HG03521 (cell line): ENCODE data around the gene ABCC3.

Experiments
- ATAC-seq: cut with Tn5 transposase; IDR thresholded peaks from one replicate; pipeline ENCODE4 v1.9.1; 2021; ENCODE audit warnings: mild to moderate bottlenecking, moderate library complexity; ENCODE audit not compliant: unreplicated experiment

The ABCC3 gene

GRCh38 chr17:50634224-50634914, at the start of gene ABCC3:
TSS of gene ABCC3 (plus strand) at chr17:50634881. CDS start at chr17:50634937, 56 bp downstream.
- no peak for ATAC-seq

- ATAC-seq, result no peak
Observed at GRCh38 chr17:50585346-50585745, 49.3 kb upstream of the ABCC3 start.

GRCh38 chr17:50585891-50586290, 48.8 kb upstream of the ABCC3 start:
- ATAC-seq, result no peak

GRCh38 chr17:50586421-50587247, 48.0 kb upstream of the ABCC3 start:
- no peak for ATAC-seq

GRCh38 chr17:50587571-50587970, 47.1 kb upstream of the ABCC3 start:
- ATAC-seq, result no peak

DNA sequence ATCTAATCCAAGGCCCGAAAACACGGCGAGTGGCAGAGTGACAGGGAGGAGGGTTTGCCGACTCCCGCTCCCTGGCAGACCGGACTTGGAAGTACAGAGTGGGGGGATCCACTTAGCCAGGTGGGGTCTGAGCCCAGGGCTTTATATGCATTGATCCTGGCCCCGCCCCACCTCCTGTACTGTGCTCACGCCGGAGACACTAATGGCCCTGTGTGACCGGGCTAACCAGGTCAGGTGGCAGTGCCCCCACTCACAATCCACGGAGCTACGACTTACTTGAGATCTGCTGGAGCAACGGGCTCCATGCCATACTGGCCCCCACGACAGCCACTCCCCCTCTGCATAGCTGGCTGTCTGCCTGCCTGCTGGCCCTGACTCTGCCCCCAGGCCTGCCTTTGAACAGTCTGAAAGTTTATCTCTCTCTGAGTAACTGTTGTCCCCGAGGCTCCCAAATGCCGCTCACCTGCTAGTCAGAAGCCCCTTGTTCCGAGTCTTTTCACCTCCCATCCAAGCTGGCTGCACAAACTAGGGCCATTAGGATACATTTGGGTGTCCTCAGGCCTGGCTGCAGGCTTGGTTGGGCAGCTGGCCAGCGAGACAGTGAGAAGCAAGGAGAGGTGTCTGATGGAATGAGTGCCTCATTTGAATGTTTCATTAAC, 46.2 kb upstream of the ABCC3 start:
- ATAC-seq, result no peak

DNA sequence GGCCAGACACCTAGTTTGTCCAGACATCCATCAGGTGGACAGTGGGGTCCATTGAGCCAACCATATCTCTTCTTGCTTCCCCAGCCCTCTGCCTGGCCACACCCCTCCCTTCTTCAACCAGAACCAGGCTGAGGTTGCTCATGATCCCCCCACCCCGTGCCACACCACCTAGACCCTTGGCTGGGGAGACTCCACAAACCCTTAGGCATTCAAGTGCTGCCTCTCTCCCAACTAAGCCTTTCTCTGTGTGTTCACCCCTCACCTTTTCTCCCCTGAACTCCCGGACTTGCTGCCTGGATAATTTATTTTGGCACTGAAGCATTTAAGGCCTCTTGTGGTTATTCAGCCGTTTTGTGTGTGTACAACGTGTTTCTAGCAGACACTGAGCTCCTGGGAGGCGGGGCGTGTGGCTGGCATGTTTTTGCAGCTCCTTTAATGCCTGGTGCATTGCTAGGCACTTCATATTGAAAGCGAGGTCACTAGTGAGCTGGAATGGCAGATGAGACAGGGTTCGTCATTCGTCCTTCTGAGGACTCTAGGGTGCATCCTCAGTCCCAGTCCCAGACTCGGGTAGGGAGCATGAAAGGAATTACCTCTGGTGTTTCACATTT, 45.5 kb upstream of the ABCC3 start:
- no peak for ATAC-seq

DNA sequence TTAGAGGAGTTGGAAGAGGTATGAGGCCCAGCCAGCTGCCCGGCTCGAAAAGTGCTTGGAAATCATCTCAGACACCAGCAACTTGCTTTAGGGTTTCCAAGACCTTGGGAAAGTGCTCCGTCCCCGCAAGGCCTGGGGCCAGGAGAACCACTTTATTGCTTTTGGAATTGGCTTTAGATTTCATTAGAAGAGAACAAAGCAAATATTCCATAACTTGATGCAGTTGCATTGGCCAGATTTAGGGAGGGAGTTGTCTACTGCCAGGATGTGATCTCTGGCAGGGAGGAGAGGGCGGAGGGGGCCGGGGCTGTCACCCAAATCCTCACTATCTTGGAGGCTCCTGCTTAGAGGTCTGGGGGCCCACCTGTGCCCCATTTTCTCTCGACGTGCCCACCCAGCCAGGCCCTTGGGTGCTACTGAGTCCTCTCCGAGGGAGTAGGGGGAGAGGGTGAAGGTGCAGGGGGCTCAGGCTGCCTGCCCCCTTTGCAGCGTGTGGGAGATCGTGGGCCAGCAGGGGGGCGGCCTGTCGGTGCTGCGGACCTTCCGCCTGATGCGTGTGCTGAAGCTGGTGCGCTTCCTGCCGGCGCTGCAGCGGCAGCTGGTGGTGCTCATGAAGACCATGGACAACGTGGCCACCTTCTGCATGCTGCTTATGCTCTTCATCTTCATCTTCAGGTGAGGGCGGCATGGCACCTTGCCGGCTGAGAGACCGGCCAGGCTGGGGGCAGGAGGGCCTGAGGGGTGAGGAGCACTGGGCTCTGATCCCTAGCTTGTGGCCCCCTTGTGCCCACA, 43.5 kb upstream of the ABCC3 start:
- ATAC-seq, result no peak

DNA sequence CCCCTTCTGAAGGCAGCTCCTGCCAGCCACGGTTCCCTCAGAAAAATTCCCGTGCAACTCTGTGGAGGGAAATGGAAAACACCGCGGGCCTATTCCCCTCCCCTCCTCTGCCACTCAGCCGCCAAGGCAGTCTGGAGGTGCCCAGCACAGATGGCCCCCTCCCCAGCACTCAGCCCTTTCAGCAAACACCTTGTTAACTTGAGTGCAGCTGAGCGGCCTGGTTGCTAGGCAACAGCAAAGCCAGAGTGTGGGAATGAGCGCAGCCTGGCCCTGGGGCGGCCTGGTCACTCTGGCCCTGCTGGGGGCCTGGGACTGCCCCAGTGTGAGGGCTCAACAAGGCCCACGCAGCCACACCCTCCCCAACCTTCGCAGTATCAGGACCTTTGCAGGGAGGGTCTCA, 41.4 kb upstream of the ABCC3 start:
- no peak for ATAC-seq

GRCh38 chr17:50594128-50594823, 40.4 kb upstream of the ABCC3 start:
- ATAC-seq, result no peak

GRCh38 chr17:50594892-50595291, 39.8 kb upstream of the ABCC3 start:
- no peak for ATAC-seq

- no peak for ATAC-seq
Observed at GRCh38 chr17:50596191-50597037, 38.3 kb upstream of the ABCC3 start.

- no peak for ATAC-seq
Observed at GRCh38 chr17:50598487-50598886, 36.2 kb upstream of the ABCC3 start.

GRCh38 chr17:50599606-50600005, 35.1 kb upstream of the ABCC3 start:
- ATAC-seq, result no peak

- no peak for ATAC-seq
Observed at GRCh38 chr17:50601823-50602375, 32.8 kb upstream of the ABCC3 start.

DNA sequence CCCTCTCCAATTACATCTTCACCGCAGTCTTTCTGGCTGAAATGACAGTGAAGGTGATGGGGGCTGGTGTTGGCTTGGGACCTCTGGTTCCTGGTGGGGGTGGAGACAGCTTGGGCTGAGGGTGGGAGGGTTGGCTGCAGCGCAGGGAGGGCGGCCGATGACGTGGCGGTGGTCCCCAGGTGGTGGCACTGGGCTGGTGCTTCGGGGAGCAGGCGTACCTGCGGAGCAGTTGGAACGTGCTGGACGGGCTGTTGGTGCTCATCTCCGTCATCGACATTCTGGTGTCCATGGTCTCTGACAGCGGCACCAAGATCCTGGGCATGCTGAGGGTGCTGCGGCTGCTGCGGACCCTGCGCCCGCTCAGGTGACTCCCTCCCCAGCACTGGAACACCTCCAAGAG, 31.8 kb upstream of the ABCC3 start:
- no peak for ATAC-seq

- no peak for ATAC-seq
Observed at GRCh38 chr17:50603340-50603739, 31.3 kb upstream of the ABCC3 start.

- no peak for ATAC-seq
Observed at GRCh38 chr17:50604513-50604912, 30.2 kb upstream of the ABCC3 start.

- ATAC-seq, result no peak
Observed at GRCh38 chr17:50605429-50605828, 29.3 kb upstream of the ABCC3 start.
